Stimulated activated naive CD4-positive, alpha-beta T cell treated with Interleukin-2 at 50 U/mL for 16 hours (primary cell): ENCODE measurements around the gene TRO.

ENCODE experiments used
- DNase-seq: peaks from one replicate; lab custom pipeline; 2025; lab: John Stamatoyannopoulos, UW

TRO gene, protein sequence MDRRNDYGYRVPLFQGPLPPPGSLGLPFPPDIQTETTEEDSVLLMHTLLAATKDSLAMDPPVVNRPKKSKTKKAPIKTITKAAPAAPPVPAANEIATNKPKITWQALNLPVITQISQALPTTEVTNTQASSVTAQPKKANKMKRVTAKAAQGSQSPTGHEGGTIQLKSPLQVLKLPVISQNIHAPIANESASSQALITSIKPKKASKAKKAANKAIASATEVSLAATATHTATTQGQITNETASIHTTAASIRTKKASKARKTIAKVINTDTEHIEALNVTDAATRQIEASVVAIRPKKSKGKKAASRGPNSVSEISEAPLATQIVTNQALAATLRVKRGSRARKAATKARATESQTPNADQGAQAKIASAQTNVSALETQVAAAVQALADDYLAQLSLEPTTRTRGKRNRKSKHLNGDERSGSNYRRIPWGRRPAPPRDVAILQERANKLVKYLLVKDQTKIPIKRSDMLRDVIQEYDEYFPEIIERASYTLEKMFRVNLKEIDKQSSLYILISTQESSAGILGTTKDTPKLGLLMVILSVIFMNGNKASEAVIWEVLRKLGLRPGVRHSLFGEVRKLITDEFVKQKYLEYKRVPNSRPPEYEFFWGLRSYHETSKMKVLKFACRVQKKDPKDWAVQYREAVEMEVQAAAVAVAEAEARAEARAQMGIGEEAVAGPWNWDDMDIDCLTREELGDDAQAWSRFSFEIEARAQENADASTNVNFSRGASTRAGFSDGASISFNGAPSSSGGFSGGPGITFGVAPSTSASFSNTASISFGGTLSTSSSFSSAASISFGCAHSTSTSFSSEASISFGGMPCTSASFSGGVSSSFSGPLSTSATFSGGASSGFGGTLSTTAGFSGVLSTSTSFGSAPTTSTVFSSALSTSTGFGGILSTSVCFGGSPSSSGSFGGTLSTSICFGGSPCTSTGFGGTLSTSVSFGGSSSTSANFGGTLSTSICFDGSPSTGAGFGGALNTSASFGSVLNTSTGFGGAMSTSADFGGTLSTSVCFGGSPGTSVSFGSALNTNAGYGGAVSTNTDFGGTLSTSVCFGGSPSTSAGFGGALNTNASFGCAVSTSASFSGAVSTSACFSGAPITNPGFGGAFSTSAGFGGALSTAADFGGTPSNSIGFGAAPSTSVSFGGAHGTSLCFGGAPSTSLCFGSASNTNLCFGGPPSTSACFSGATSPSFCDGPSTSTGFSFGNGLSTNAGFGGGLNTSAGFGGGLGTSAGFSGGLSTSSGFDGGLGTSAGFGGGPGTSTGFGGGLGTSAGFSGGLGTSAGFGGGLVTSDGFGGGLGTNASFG (N-terminal part only)

DNA sequence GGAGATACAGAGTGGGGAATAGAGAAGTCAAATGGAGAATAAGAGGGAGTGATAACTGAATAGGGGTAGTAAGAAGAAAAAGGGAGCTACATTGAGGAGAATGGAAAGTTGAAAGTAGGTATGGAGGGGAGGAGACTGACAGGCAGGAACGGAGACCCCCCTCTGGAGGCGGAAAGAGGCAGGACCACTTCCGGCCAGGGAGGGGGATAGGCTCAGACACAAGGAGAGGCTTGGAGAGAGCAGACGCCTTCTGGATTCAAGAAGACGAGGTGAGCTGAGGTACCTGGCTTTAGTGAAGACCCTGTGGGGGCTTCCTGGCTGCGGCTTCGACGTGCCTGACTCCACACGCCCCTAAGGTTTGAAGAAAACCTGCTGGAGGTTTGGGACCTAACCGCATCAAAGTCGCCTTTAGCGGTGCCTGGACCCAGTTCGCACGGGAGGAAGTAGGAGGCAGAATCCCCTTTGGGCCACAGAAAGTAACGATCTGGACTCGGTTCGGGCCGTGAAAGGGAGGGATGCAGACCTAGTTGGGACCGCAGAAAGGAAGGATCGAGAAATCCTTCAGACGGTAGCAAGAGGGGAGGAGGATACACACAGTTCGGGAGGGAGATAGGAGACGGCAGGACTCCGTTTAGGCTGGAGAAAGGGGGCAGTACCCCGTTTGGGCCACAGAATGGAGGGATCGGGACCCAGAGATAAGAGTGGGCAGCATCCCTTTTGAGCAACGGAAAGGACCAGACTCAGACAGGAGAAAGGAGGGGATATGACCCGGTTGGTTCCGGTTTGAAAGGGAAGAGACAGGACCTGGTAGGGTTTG, at the start of gene TRO:
TSS of gene TRO (plus strand) at position 215 of the 817 bp plus-strand sequence. CDS start 1,423 bp downstream, outside the sequence.
- no peak for DNase-seq

DNA sequence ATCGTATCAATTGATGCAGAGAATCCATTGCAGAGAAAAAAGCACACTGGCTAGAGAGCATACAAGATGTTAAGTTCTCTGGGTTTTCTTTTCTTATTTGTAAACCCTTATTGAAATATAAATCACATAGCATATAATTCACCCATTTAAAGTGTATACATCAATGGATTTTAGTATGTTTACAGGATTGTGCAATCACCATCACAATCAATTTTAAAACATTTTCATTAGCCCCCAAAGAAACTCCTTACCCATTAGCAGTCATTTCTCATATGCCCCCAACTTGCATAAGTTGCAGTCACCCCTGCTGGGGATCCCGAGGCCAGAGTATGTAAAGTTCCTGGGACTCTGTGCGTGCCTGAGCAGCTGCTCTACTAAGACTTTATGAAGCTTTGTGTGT, 34.9 kb upstream of the TRO start:
- no peak for DNase-seq

DNA sequence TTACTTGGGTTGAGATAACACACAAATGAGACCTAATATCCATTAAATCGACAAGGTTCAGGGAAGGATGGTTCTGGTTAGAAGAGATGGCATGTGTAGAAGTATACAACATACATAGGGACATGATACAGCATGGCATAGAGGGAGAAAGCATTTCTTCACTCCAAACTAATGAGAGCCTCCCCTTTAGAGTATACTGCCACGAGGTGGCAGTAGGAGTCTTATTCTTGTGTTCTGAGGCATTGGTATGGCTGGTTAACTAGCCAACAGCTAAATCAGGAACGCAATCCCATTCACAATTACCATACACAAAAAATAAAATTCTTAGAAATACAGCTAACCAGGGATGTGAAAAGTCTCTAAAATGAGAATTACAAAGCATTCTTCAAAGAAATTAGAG, 29.1 kb upstream of the TRO start:
- DNase-seq, result no peak

DNA sequence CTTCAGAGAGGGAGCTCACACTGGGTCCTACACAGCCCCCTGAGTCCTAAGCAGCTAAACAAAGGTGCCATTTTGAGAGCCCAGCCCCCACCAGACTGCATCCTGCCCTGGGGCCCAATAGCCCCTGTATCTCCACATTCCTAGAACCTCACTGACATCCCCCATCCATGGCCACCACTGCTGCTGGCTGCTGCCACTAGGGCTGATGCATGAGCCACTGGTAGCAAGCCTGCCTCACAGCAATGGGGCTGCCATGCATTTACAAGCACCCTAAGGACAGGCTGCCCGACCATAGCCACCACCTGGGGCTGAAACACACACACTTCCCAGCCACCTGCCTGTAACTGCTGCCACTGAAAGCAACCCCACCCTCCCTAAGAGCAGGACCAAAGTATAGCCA, 26.5 kb upstream of the TRO start:
- no peak for DNase-seq

DNA sequence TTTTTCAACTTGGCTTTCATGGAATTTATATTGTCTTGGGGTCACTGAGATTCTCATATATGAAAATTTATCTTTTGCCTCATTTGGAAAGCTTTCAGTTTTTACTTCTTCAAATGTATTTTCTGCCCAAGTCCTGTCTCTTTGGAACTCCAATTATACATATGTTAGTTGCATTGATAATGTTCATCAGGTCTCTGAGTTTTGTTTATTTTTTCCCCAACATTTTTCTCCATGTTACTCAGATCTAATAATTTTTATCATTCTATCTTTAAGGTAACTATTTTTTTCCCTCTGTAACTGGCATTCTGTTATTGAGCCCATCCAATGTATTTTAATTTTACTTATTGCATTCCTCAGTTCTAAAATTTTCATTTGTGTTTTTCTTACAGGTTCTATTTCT, 10.7 kb upstream of the TRO start:
- DNase-seq, result no peak

DNA sequence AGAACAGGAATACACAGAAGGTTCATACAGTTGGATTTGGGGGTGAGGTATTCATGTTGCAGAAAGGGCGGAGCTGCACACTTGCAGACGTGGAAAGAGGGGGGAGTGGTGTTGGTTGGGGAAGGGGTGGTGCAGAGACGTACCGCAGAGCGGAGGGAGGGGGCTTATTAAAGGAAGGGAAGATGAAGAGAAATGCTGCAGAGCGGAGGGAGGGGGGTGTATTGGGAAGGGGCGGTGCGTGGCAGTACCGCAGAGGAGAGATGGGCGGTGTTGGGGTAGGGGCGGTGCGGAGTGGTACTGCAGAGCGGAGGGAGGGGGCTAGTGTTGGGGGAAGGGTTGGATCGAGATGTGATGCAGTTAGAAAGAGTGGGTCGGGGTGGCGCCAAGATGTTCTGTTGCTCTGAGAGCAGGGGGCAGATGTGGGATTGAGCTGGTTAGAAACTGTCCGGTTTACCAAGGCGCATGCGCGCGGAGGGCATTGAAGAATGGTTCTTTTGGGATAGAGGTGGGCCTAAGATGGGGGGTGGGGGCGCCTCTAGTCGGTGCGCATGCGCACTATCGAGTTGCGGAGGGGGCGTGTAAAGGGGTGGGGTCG, 900 bp downstream of the TRO start:
- peak; percentile 16 for DNase-seq

DNA sequence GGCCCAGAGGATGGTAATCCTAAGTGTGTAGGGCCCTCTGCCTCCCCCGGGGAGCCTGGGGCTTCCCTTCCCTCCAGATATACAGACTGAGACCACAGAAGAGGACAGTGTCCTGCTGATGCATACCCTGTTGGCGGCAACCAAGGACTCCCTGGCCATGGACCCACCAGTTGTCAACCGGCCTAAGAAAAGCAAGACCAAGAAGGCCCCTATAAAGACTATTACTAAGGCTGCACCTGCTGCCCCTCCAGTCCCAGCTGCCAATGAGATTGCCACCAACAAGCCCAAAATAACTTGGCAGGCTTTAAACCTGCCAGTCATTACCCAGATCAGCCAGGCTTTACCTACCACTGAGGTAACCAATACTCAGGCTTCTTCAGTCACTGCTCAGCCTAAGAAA, 1.9 kb downstream of the TRO start:
- DNase-seq, result no peak

DNA sequence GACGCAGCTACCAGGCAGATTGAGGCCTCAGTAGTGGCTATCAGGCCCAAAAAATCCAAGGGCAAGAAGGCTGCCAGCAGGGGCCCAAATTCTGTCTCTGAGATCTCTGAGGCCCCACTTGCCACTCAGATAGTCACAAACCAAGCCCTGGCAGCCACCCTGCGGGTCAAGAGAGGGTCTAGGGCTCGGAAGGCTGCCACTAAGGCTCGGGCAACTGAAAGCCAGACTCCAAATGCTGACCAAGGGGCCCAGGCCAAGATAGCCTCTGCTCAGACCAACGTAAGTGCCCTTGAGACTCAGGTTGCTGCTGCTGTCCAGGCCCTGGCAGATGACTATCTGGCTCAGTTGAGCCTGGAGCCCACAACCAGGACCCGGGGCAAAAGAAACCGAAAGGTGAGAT, 2.8 kb downstream of the TRO start:
- no peak for DNase-seq

DNA sequence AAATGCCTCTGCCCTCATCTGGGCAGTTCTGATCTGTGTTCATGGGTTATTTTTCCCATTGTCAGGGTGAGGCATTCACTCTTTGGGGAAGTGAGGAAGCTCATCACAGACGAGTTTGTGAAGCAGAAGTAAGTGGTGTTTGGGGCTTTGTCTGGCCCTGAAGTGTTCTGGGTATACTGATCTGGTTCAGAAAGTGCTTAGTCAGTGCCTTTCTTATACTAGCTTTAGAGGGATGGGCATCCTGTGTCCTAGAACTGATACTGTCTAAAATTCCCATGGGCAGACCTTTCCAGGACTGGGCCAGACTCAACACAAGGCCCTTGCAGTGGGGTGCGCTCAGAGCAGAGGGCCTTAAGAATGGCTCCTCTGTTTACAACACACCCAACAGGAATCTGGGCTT, 6.4 kb downstream of the TRO start:
- no peak for DNase-seq

DNA sequence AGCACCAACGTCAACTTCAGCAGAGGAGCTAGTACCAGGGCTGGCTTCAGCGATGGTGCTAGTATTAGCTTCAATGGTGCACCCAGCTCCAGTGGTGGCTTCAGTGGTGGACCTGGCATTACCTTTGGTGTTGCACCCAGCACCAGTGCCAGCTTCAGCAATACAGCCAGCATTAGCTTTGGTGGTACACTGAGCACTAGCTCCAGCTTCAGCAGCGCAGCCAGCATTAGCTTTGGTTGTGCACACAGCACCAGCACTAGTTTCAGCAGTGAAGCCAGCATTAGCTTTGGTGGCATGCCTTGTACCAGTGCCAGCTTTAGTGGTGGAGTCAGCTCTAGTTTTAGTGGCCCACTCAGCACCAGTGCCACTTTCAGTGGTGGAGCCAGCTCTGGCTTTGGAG, 8.3 kb downstream of the TRO start:
- DNase-seq, result no peak

DNA sequence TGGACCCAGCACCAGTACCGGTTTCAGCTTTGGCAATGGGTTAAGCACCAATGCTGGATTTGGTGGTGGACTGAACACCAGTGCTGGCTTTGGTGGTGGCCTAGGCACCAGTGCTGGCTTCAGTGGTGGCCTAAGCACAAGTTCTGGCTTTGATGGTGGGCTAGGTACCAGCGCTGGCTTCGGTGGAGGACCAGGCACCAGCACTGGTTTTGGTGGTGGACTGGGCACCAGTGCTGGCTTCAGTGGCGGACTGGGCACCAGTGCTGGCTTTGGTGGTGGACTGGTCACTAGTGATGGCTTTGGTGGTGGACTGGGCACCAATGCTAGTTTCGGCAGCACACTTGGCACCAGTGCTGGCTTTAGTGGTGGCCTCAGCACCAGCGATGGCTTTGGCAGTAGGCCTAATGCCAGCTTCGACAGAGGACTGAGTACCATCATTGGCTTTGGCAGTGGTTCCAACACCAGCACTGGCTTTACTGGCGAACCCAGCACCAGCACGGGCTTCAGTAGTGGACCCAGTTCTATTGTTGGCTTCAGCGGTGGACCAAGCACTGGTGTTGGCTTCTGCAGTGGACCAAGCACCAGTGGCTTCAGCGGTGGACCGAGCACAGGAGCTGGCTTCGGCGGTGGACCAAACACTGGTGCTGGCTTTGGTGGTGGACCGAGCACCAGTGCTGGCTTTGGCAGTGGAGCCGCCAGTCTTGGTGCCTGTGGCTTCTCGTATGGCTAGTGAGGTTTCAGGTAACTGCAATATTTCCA, 9.8 kb downstream of the TRO start:
- DNase-seq, result no peak

DNA sequence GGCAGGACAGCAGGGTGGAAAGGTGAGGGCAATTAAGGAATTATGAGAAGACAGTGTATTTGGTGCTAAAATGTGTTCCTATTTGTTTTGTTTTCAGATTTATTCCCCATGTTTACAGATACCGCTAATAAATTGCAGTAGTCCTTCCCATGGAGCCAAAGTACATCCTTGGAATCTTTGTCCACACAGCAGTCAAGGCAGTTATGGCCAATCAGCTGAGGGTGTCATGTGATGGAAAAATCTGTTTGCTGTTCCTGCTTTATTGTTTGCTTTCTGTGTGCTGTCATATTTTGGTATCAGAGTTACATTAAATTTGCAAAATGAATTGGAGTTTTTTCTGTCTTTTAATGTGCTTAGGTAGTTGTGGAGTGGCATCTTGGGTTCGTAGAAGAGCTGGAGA, 10.5 kb downstream of the TRO start:
- DNase-seq, result no peak

DNA sequence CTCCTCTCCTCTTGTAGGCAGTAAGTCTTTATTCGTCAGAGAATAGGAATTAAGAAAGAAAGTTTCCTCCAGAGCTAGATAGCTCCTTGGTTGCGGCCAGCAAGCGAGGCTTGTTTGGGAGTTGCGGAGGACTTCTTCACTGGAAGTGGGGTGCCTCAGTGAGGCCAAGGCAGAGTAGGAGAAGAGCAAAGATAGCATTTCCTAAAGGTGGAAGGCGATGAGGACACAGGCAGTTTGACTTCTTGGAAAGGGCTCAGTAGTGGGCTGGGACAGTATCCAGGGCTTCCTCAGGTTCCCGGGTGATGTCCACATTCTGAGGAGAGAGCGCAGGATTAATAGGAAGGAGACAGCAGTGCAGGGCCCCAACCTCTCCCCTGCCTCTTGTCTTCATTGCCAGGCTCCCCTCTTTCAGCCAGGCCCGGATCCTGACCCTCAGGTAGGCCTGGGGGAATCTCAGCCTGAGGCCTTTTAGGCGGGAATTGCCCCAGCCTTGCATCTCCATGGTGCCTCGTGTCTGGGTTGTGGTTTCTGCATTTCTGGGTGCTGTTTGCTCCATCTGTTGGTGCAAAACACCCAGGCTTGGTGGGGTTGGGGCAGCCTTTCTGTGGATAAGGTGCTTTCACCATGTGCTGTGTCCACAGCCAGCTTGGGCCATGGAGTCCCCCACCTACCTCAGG, 12.7 kb downstream of the TRO start:
- DNase-seq, result no peak

DNA sequence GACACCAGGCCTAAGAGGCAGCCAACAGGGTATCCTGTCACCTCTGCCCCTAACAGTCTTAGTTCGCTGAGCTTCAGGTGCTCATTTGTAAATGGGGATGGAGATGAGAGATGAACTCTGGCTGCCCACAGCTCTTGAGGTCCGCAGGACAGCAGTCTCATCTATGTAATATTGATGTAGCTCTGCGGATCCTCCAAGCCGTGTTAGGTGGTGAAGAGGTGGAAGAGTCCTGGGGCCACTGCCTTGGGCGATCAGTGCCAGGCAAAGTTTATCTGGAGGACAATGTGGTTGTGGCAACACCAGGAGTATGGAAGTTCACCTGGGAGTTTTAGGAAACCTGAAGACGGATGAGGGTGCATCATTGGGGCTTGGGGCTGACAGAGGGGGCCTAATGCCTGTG, 13.4 kb downstream of the TRO start:
- no peak for DNase-seq

DNA sequence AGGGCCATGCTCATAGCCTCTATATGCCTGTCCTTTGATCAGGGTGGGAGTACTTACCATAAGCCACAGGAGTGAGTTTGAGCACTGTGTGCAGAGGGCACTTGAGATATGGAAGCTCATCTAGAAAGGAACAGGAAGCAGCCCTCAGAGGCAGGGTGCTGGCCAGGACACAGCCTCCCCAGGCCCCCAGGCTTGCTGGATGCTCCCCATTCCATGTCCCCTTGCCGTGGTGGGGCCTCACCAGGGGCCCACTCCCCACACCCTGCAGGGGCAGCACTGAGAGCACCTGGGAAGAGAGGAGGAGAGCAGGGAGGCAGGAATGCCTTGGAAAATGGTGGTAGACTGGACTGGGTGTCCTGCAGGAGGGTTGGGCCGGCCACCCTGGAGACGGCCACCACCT, 14.3 kb downstream of the TRO start:
- DNase-seq, result no peak

DNA sequence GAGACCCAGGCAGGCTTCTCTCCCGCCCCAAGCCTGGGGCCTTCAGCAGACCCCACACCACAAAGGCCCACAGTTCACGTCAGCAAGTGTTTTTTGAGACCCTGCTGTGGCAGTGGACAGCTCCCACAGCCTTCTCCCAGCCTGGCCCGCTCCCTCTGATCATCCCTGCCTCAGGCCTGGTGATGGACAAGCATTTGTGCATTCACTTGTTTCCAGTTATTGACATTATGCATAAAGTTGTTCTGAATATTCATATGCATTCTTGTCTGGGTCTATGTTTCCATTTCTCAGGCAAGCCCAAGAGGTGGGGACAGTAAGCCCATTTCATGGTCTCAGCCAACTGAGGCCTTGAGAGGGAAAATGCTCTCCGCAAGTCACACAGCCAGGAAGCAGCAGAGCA, 14.7 kb downstream of the TRO start:
- DNase-seq, result no peak

DNA sequence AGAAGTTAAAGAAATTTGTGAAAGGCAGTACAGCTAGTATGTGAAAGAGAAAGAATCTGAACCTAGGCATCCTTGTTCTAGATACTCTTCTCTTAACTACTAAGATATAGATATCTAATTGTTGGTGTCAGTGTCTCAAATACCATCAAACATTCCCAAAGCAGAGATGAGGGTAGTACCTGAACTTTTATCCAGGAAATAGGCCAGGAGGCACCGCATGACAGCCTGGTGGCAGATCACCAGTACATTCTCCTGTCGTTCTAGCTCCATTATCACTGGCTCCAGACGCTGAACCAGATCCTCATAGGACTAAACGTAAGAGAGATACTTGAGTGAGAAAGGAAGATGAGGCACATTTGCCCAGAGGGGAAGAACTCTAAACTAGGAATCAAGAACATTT, 16.8 kb downstream of the TRO start:
- DNase-seq, result no peak

DNA sequence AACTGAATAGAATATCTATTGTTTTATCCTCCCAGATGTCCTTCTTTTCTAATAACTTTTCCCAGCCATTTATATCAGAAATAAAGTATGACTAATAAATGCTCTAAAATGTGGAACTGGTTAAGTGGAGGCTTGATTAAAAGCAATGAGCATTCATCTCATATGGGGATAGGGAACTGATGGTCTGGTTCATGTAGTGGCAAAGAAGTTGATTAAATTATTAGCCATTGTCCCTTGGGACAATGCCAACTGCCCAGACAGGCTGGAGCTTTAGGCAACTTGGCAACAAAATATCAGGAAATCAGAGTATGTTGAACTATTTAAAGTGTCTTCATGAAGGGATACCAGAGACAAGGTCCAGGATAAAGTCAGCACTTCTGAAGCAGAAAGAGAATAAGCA, 24.2 kb downstream of the TRO start:
- DNase-seq, result no peak

DNA sequence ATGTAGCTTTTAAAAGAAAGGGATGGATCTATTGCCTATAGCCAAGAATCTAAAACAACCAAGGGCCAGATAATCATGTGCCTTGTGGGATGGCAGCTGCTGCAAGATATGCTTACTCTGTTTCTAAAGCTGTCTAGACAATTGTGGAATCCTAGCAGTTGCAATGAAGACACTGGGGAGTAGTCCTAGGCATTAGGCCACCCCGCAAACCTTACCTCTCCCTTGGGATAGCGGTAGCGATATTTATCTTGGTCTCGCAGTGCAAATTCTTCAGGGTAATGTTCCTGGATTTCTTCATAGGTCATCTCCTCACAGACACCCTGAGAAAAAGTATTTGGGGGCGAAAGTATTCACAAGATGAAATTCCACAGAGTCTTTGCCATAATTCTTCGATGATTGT, 24.6 kb downstream of the TRO start:
- no peak for DNase-seq
